Testis (tissue), 3 donors: ENCODE data around the gene ARHGAP30. TPM values are rescaled to one million over a fixed set of nuclear protein-coding genes. Genes with fewer than 3 reads are reported as not detected.
A peak's percentile ranks its signal among the peaks of the same experiment; 100 is the strongest.

Experiments
- DNase-seq: peaks from one replicate; pipeline ENCODE4 v3.0.0-alpha.2; 2019
- H3K27ac ChIP-seq, 2 donors: fragments of 200-600 bp; sonication (generic); one replicate each; pipeline ENCODE4 v1.5.1; 2019
- H3K27me3 ChIP-seq: fragments of 200-600 bp; sonication (generic); one replicate; pipeline ENCODE4 v1.5.1; 2019
- H3K36me3 ChIP-seq: fragments of 200-600 bp; sonication (generic); one replicate; pipeline ENCODE4 v1.5.1; 2017; ENCODE audit warnings: low read depth; ENCODE audit errors: missing control alignments
- H3K4me1 ChIP-seq: fragments of 200-600 bp; sonication (generic); one replicate; pipeline ENCODE4 v1.5.1; 2019
- H3K4me3 ChIP-seq, 2 donors: fragments of 200-600 bp; sonication (generic); one replicate each; pipeline ENCODE4 v1.5.1; 2017 to 2019
- H3K9me3 ChIP-seq: fragments of 200-600 bp; sonication (generic); one replicate; pipeline ENCODE4 v1.5.1; 2017
- POLR2A ChIP-seq: fragments of 450-650 bp; IDR thresholded peaks from one replicate; pipeline ENCODE4 v1.6.1; 2017; ENCODE audit warnings: antibody characterized with exemption, mild to moderate bottlenecking, moderate library complexity
- WGBS, 2 donors: methylation state at CpG; one replicate each; pipeline ENCODE4 v1.1.5; 2018; 5-methylcytosine and 5-hydroxymethylcytosine counted together
- intact Hi-C: fragments of 100-400 bp; cut with DNase I; formaldehyde crosslinking; loops from one replicate; pipeline ENCODE4 v1.15.1; 2023; ENCODE audit warnings: low total_unique reads
- polyA plus RNA-seq: library from polyadenylated mRNA; stranded (reverse); fragments of 350-450 nt; fragmentation: Illumina TruSeq; extraction: RNeasy Lipid Tissue Mini Kit (QIAGEN cat#74804); gene quantifications from one replicate; pipeline ENCODE4 v1.2.3, GENCODE V29; 2014; ENCODE audit warnings: low read depth, low replicate concordance; ENCODE audit not compliant: insufficient read depth
- total RNA-seq, 2 donors: library from RNA; depleted of rRNA; stranded (reverse); fragments of >200 nt; gene quantifications; one replicate each; pipeline ENCODE4 v1.2.3, GENCODE V29; 2016
- TF ChIP-seq, protein P1 (sequence below), 3 experiments: fragments of 450-650 bp in 2 of 3; fragments of 200-600 bp in 1 of 3; sonication (generic) in 1 of 3; IDR thresholded peaks; one replicate each; pipeline ENCODE4 v1.5.1; 2016 to 2019; ENCODE audit warnings: antibody characterized with exemption in 3 of 3, mild to moderate bottlenecking in 2 of 3, moderate library complexity in 1 of 3

The ARHGAP30 gene
- total and polyA plus RNA-seq, 3 donors from 2014 or later: 0.79 to 5.4 (median 1.6) TPM

GRCh38 chr1:161080441-161081405, 11.0 kb upstream of the ARHGAP30 start:
- no peak for DNase-seq
- Histone ChIP-seq H3K36me3 (no peaks in the 10 kb centered on the region), H3K4me3 (no peak overlapping the region), H3K9me3 (no peaks in the 10 kb centered on the region), H3K4me1 (no peaks in the 10 kb centered on the region), H3K27ac (no peak overlapping the region), H3K27me3 (no peaks in the 10 kb centered on the region)
- intact Hi-C loops: no loop called here
- WGBS, 2 donors: 81% methylated on average over 5 of the region's 5 CpGs
- TF ChIP-seq, protein P1, sequence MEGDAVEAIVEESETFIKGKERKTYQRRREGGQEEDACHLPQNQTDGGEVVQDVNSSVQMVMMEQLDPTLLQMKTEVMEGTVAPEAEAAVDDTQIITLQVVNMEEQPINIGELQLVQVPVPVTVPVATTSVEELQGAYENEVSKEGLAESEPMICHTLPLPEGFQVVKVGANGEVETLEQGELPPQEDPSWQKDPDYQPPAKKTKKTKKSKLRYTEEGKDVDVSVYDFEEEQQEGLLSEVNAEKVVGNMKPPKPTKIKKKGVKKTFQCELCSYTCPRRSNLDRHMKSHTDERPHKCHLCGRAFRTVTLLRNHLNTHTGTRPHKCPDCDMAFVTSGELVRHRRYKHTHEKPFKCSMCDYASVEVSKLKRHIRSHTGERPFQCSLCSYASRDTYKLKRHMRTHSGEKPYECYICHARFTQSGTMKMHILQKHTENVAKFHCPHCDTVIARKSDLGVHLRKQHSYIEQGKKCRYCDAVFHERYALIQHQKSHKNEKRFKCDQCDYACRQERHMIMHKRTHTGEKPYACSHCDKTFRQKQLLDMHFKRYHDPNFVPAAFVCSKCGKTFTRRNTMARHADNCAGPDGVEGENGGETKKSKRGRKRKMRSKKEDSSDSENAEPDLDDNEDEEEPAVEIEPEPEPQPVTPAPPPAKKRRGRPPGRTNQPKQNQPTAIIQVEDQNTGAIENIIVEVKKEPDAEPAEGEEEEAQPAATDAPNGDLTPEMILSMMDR (IDR thresholded peaks at IDR 0.05): no peak
- no peak for TF ChIP-seq POLR2A

- H3K27ac ChIP-seq: no peak overlapping the region
- intact Hi-C loops: no loop called here
- H3K4me3 ChIP-seq: peak overlapping the region; percentile 2 to 34
- H3K9me3 ChIP-seq: no peaks in the 10 kb centered on the region
- DNase-seq: peak; percentile 18
- TF ChIP-seq, protein P1 (IDR thresholded peaks at IDR 0.05): no peak
- TF ChIP-seq POLR2A: no peak
- no peaks in the 10 kb centered on the region for H3K36me3 ChIP-seq
- no peaks in the 10 kb centered on the region for H3K4me1 ChIP-seq
- H3K27me3 ChIP-seq: no peaks in the 10 kb centered on the region
- WGBS, 2 donors: 42 to 43% methylated on average over 29 to 35 of the region's 41 CpGs
Measured at GRCh38 chr1:161079436-161080110, 9.9 kb upstream of the ARHGAP30 start.

DNA sequence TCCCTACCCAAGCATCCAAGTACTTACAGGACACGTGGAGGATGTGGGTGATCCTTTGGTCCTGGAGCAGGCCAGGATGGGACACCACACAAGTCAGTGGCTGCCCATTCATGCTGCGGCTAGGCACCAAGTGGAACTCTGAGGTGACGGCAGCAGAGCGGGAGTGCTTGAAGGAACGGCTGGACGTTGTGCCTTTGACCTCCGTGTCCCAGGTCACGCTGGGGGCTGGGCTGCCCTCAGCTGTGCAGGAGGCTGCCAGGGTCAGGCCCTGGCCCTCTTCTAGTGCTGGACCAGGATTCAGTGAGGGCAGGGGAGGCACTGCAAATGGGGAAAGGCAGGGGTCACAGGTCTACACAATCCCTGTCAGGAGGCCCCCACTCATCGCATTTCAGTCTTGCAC, 7.7 kb upstream of the ARHGAP30 start:
- intact Hi-C loops: no loop called here
- Histone ChIP-seq H3K27ac (no peak overlapping the region), H3K4me3 (no peak overlapping the region), H3K9me3 (no peaks in the 10 kb centered on the region), H3K4me1 (no peaks in the 10 kb centered on the region), H3K36me3 (no peaks in the 10 kb centered on the region), H3K27me3 (no peaks in the 10 kb centered on the region)
- no peak for DNase-seq
- WGBS, 2 donors: 72 to 81% methylated on average over 6 to 9 of the region's 9 CpGs
- TF ChIP-seq, protein P1 (IDR thresholded peaks at IDR 0.05): no peak
- TF ChIP-seq POLR2A: no peak

- DNase-seq: no peak
- Histone ChIP-seq H3K36me3 (no peaks in the 10 kb centered on the region), H3K27me3 (no peaks in the 10 kb centered on the region), H3K4me1 (no peaks in the 10 kb centered on the region), H3K4me3 (no peak overlapping the region), H3K9me3 (no peaks in the 10 kb centered on the region), H3K27ac (no peak overlapping the region)
- TF ChIP-seq POLR2A: no peak
- TF ChIP-seq, protein P1 (IDR thresholded peaks at IDR 0.05): no peak
- intact Hi-C loops: no loop called here
Measured at GRCh38 chr1:161076410-161076809, 6.7 kb upstream of the ARHGAP30 start.
